Panc1 (cell line): ENCODE results near the gene ZNF879. TPM values are rescaled to one million over a fixed set of nuclear protein-coding genes. Genes with fewer than 3 reads are reported as not detected.

Source experiments
- ATAC-seq: fragments of 200-7000 bp; cut with Tn5 transposase; 2 replicates; pipeline ENCODE4 v1.9.1; 2020; ENCODE audit warnings: mild to moderate bottlenecking, moderate library complexity
- BruUV-seq: library from RNA; stranded (reverse); fragments of 400-500 nt; replicated peaks from 2 replicates; lab custom pipeline; 2021; lab: Mats Ljungman, UMichigan
- CTCF ChIA-PET: fragments of 300-600 bp; sonication (Branson Sonifier 250); formaldehyde crosslinking; loops from one replicate; lab custom pipeline; 2022; ENCODE audit warnings: antibody characterized with exemption; lab: Charles Lee
- POLR2A ChIA-PET: fragments of 300-600 bp; sonication (Branson Sonifier 250); formaldehyde crosslinking; loops from one replicate; lab custom pipeline; 2022; ENCODE audit warnings: antibody characterized with exemption; lab: Charles Lee
- DNase-seq: peaks from one replicate; pipeline ENCODE4 v3.0.0-alpha.2; 2010; ENCODE audit warnings: low read depth, low spot score
- H3K27ac ChIP-seq: 2 replicates; pipeline ENCODE4 v1.5.1; 2011; ENCODE audit warnings: mild to moderate bottlenecking, low read length, inconsistent platforms
- H3K27me3 ChIP-seq: fragments of 200-500 bp; sonication (Bioruptor generic); 2 replicates; pipeline ENCODE4 v1.6.0; 2014; ENCODE audit warnings: low read length, inconsistent platforms; ENCODE audit not compliant: control insufficient read depth, insufficient read depth
- H3K36me3 ChIP-seq: fragments of 200-500 bp; sonication (Bioruptor generic); 2 replicates; pipeline ENCODE4 v1.5.1; 2014; ENCODE audit warnings: inconsistent platforms, mild to moderate bottlenecking, low read length, moderate library complexity; ENCODE audit not compliant: control insufficient read depth, insufficient read depth
- H3K4me1 ChIP-seq: 2 replicates; pipeline ENCODE4 v1.5.1; 2011; ENCODE audit warnings: inconsistent platforms, mild to moderate bottlenecking, low read length, moderate library complexity; ENCODE audit not compliant: control insufficient read depth, insufficient read depth
- H3K4me3 ChIP-seq, 2 experiments: 2 replicates each; pipeline ENCODE4 v1.5.1; 2011 to 2012; ENCODE audit warnings: low read depth in 2 of 2, low read length in 2 of 2, mild to moderate bottlenecking in 2 of 2, inconsistent platforms in 1 of 2, moderate library complexity in 1 of 2
- H3K9me3 ChIP-seq: fragments of 200-500 bp; sonication (Bioruptor generic); 2 replicates; pipeline ENCODE4 v1.5.1; 2014; ENCODE audit warnings: low read depth, mild to moderate bottlenecking, inconsistent platforms, low read length, moderate library complexity; ENCODE audit not compliant: control insufficient read depth, insufficient read depth
- POLR2AphosphoS5 ChIP-seq: IDR thresholded peaks from 2 replicates; pipeline ENCODE4 v1.6.1; 2012; ENCODE audit warnings: mild to moderate bottlenecking, low read depth, low read length, moderate library complexity
- REST ChIP-seq, 2 experiments: IDR thresholded peaks; 2 replicates each; pipeline ENCODE4 v1.6.1; 2011 to 2012; ENCODE audit warnings: low read depth in 2 of 2, control low read depth in 1 of 2, low read length in 1 of 2, mild to moderate bottlenecking in 1 of 2, moderate library complexity in 1 of 2; ENCODE audit not compliant: insufficient read depth in 1 of 2
- SIN3A ChIP-seq: IDR thresholded peaks from 2 replicates; pipeline ENCODE4 v1.6.1; 2012; ENCODE audit warnings: low read depth, mild to moderate bottlenecking, low read length, moderate library complexity, borderline replicate concordance; ENCODE audit not compliant: insufficient read depth
- TCF7L2 ChIP-seq: IDR thresholded peaks from 2 replicates; pipeline ENCODE4 v1.6.1; 2011; ENCODE audit warnings: mild to moderate bottlenecking, low read depth, low read length, inconsistent platforms
- in situ Hi-C: cut with HindIII; loops from 2 replicates; pipeline ENCODE4 v1.10.0; 2016; ENCODE audit warnings: low sequenced_read_pairs, low pct_unique_long_range_greater_than_20kb
- intact Hi-C: fragments of 100-400 bp; cut with micrococcal nuclease; formaldehyde crosslinking; loops from one replicate; pipeline ENCODE4 v1.10.0; 2022; ENCODE audit not compliant: unreplicated experiment
- total RNA-seq: library from RNA; stranded (reverse); gene quantifications from one replicate; pipeline ENCODE4 v1.2.1, GENCODE V29; 2021; ENCODE audit not compliant: unreplicated experiment
- TF ChIP-seq, protein P1 (sequence below): fragments of 450-650 bp; IDR thresholded peaks from 2 replicates; pipeline ENCODE4 v1.5.1; 2017; ENCODE audit warnings: mild to moderate bottlenecking

ZNF879 gene
- total RNA-seq, 1 experiment from 2014 or later: 5.9 TPM

- Histone ChIP-seq H3K4me3 (no peak overlapping the region), H3K36me3 (no peaks in the 10 kb centered on the region), H3K4me1 (no peaks in the 10 kb centered on the region), H3K27me3 (no peaks in the 10 kb centered on the region), H3K27ac (no peak overlapping the region), H3K9me3 (peaks cover 6% of the 10 kb centered on the region; the same call in 1 of the 2 replicates)
- TF ChIP-seq SIN3A (no peak), TCF7L2 (no peak), POLR2AphosphoS5 (no peak), REST (IDR thresholded peaks at IDR 0.05; ENCODE audit: insufficient read depth in 1 of 2, low read depth in 2 of 2, low read length in 1 of 2) (no peak)
- TF ChIP-seq, protein P1, sequence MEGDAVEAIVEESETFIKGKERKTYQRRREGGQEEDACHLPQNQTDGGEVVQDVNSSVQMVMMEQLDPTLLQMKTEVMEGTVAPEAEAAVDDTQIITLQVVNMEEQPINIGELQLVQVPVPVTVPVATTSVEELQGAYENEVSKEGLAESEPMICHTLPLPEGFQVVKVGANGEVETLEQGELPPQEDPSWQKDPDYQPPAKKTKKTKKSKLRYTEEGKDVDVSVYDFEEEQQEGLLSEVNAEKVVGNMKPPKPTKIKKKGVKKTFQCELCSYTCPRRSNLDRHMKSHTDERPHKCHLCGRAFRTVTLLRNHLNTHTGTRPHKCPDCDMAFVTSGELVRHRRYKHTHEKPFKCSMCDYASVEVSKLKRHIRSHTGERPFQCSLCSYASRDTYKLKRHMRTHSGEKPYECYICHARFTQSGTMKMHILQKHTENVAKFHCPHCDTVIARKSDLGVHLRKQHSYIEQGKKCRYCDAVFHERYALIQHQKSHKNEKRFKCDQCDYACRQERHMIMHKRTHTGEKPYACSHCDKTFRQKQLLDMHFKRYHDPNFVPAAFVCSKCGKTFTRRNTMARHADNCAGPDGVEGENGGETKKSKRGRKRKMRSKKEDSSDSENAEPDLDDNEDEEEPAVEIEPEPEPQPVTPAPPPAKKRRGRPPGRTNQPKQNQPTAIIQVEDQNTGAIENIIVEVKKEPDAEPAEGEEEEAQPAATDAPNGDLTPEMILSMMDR: no peak
- ChIA-PET CTCF (interaction anchor here (0.6 to 0.7 kb wide), 3 partner anchors 55 to 487 kb away, joined by 3 to 10 read pairs (median 5); no protein-coding TSS in a partner anchor), POLR2A (interaction anchor here (0.6 to 0.9 kb wide), 3 partner anchors 17 to 1527 kb away, joined by 4 to 15 read pairs (median 6); no protein-coding TSS in a partner anchor)
- DNase-seq: no peak
- BruUV-seq: no TSS peak
- intact Hi-C loops (no loop called here), in situ Hi-C loops (no loop called here)
- no peak for ATAC-seq
Measured at GRCh38 chr5:178982941-178983340, 40.7 kb upstream of the ZNF879 start.

DNA sequence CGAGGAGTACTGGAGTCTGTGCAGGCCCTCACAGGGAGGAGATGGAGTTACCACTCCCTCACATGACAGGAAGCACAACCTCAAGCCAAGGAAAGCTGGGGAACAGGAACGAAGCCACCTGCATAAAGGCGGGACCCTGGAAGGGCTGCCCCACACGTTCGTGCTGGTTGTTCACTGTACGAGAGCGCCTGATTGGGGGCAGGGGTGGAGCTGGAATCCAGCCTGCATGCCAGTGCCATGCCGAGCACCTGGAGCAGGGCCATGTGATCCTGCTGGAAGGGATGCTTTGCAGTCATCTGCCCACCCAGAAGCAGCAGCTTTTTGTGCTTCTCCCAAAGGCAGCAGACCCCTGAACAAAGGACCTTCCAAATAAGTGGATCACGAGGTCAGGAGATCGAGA is 39.9 kb upstream of the ZNF879 start:
- CTCF ChIA-PET: no interaction called here
- no peak for ATAC-seq
- Histone ChIP-seq H3K4me3 (no peak overlapping the region), H3K36me3 (no peaks in the 10 kb centered on the region), H3K27ac (no peak overlapping the region), H3K9me3 (peaks cover 5% of the 10 kb centered on the region; the same call in 1 of the 2 replicates), H3K4me1 (no peaks in the 10 kb centered on the region), H3K27me3 (no peaks in the 10 kb centered on the region)
- DNase-seq: no peak
- no TSS peak for BruUV-seq
- POLR2A ChIA-PET: no interaction called here
- in situ Hi-C loops: no loop called here
- TF ChIP-seq TCF7L2 (no peak), POLR2AphosphoS5 (no peak), SIN3A (no peak), REST (IDR thresholded peaks at IDR 0.05; ENCODE audit: insufficient read depth in 1 of 2, low read depth in 2 of 2, low read length in 1 of 2) (no peak)
- TF ChIP-seq, protein P1: no peak
- intact Hi-C loops: no loop called here
